ENCODE results near the gene SH2D6. TPM values are rescaled to one million over a fixed set of nuclear protein-coding genes. Genes with fewer than 3 reads are reported as not detected.
A peak's percentile ranks its signal among the peaks of the same experiment; 100 is the strongest.

SH2D6 gene
- 1.1 and 1.6 TPM in 2 replicates for total RNA-seq
- 0.37 TPM for total RNA-seq (2013)
- polyA plus RNA-seq: 0.27 TPM in 1 of 2 replicates, not detected in the other
- 0.34 TPM in 1 of 2 replicates, not detected in the other for polyA minus RNA-seq

- H3K27ac ChIP-seq (ENCODE audit: low read length in 2 of 2): peak within 1 kb of the TSS; percentile 84 to 85
- no peaks in the 10 kb centered on the region for H3K9me3 Mint-ChIP-seq (ENCODE audit: insufficient read depth)
- 26% methylated on average over 43 of the region's 57 CpGs for WGBS (ENCODE audit: insufficient coverage)
- H3K9me3 ChIP-seq (ENCODE audit: control extremely low read depth in 1 of 3, control insufficient read depth in 2 of 3, insufficient read depth in 1 of 3, low read length in 2 of 3): no peaks in the 10 kb centered on the region
- peaks cover 35 to 45% of the 10 kb centered on the region in 2 donors for H3K4me1 ChIP-seq (ENCODE audit: control insufficient read depth in 2 of 2, insufficient read depth in 2 of 2, low read length in 2 of 2)
- H3K27me3 Mint-ChIP-seq: no peaks in the 10 kb centered on the region
- H3K27me3 ChIP-seq (replicated peaks in 1 of 4; ENCODE audit: control extremely low read depth in 1 of 4, control insufficient read depth in 3 of 4, insufficient read depth in 4 of 4, low read length in 3 of 4): no peaks in the 10 kb centered on the region
- H3K4me3 Mint-ChIP-seq: peak within 1 kb of the TSS; percentile 100
- peak within 1 kb of the TSS; percentile 75 to 95 (median 88) for H3K4me3 ChIP-seq (ENCODE audit: control extremely low read depth in 1 of 5, extremely low read depth in 1 of 5, insufficient read depth in 1 of 5, low read depth in 2 of 5, low read length in 4 of 5)
- peak; percentile 92 for DNase-seq
- CTCF ChIA-PET: interaction anchor here (0.6 to 8.7 kb wide), 10 partner anchors 10 to 219 kb away, joined by 3 to 299 read pairs (median 13); partner anchors contain the start of genes CAPG, GGCX and TGOLN2
- H4K20me1 ChIP-seq (ENCODE audit: control insufficient read depth, insufficient read depth, low read length, poor library complexity, severe bottlenecking): no peaks in the 10 kb centered on the region
- peak; percentile 80 for ATAC-seq (ENCODE audit: low read depth)
- peaks cover 24% of the 10 kb centered on the region for H3K79me2 ChIP-seq (ENCODE audit: control insufficient read depth, insufficient read depth, low read length)
- TF ChIP-seq EZH2 (IDR thresholded peaks at IDR 0.05; ENCODE audit: borderline replicate concordance, insufficient read depth, low read depth, low read length, poor library complexity, severe bottlenecking): no peak
- no peak for TF ChIP-seq CTCF (IDR thresholded peaks at IDR 0.05)
- peak within 1 kb of the TSS; percentile 95 for H3K4me2 ChIP-seq (replicated peaks; ENCODE audit: low read depth, low read length, poor library complexity, severe bottlenecking)
- POLR2A ChIA-PET: interaction anchor here (0.9 to 5.1 kb wide), 13 partner anchors 9 to 193 kb away, joined by 3 to 27 read pairs (median 8); partner anchors contain the start of genes C2orf68, CAPG, ELMOD3 and GGCX
- peaks cover 44% of the 10 kb centered on the region for H3K4me1 Mint-ChIP-seq
- H3K9ac ChIP-seq (ENCODE audit: low read length): peak within 1 kb of the TSS; percentile 73
- H2AFZ ChIP-seq (ENCODE audit: insufficient read depth, low read depth, low read length, poor library complexity, severe bottlenecking): peak within 1 kb of the TSS; percentile 93
- peak within 1 kb of the TSS; percentile 100 for H3K27ac Mint-ChIP-seq
- H3K36me3 ChIP-seq (replicated peaks in 1 of 2; ENCODE audit: control extremely low read depth in 1 of 2, control insufficient read depth in 1 of 2, extremely low read depth in 1 of 2, insufficient read depth in 2 of 2, low read length in 1 of 2): no peaks in the 10 kb centered on the region
- intact Hi-C loops (cut with micrococcal nuclease): loop anchor here (1.0 kb wide), 2 partner anchors 8 to 177 kb away; partner anchors contain the start of genes CAPG and RNF181
Observed at GRCh38 chr2:85418132-85419008, at the start of gene SH2D6. Gene SH2D6, plus strand, starts transcription at chr2:85418714. Its CDS starts 10,752 bp downstream, at chr2:85429466.

GRCh38 chr2:85368921-85369320 is 49.6 kb upstream of the SH2D6 start:
- Histone ChIP-seq H3K4me3 (ENCODE audit: control extremely low read depth in 1 of 5, extremely low read depth in 1 of 5, insufficient read depth in 1 of 5, low read depth in 2 of 5, low read length in 4 of 5) (no peak overlapping the region), H3K79me2 (ENCODE audit: control insufficient read depth, insufficient read depth, low read length) (no peaks in the 10 kb centered on the region), H4K20me1 (ENCODE audit: control insufficient read depth, insufficient read depth, low read length, poor library complexity, severe bottlenecking) (no peaks in the 10 kb centered on the region), H3K36me3 (replicated peaks in 1 of 2; ENCODE audit: control extremely low read depth in 1 of 2, control insufficient read depth in 1 of 2, extremely low read depth in 1 of 2, insufficient read depth in 2 of 2, low read length in 1 of 2) (peaks cover 0 to 9% of the 10 kb centered on the region in 2 experiments), H3K4me2 (replicated peaks; ENCODE audit: low read depth, low read length, poor library complexity, severe bottlenecking) (no peak overlapping the region), H3K9me3 (ENCODE audit: control extremely low read depth in 1 of 3, control insufficient read depth in 2 of 3, insufficient read depth in 1 of 3, low read length in 2 of 3) (no peaks in the 10 kb centered on the region), H2AFZ (ENCODE audit: insufficient read depth, low read depth, low read length, poor library complexity, severe bottlenecking) (no peak overlapping the region), H3K27ac (ENCODE audit: low read length in 2 of 2) (no peak overlapping the region), H3K9ac (ENCODE audit: low read length) (no peak overlapping the region), H3K4me1 (ENCODE audit: control insufficient read depth in 2 of 2, insufficient read depth in 2 of 2, low read length in 2 of 2) (no peaks in the 10 kb centered on the region), H3K27me3 (replicated peaks in 1 of 4; ENCODE audit: control extremely low read depth in 1 of 4, control insufficient read depth in 3 of 4, insufficient read depth in 4 of 4, low read length in 3 of 4) (no peaks in the 10 kb centered on the region)
- no peaks in the 10 kb centered on the region for H3K9me3 Mint-ChIP-seq (ENCODE audit: insufficient read depth)
- H3K4me1 Mint-ChIP-seq: no peaks in the 10 kb centered on the region
- no peaks in the 10 kb centered on the region for H3K27me3 Mint-ChIP-seq
- no peak overlapping the region for H3K27ac Mint-ChIP-seq
- POLR2A ChIA-PET: no interaction called here
- no peak overlapping the region for H3K4me3 Mint-ChIP-seq
- TF ChIP-seq CTCF (IDR thresholded peaks at IDR 0.05) (no peak), EZH2 (IDR thresholded peaks at IDR 0.05; ENCODE audit: borderline replicate concordance, insufficient read depth, low read depth, low read length, poor library complexity, severe bottlenecking) (no peak)
- CTCF ChIA-PET: interaction anchor here (0.8 kb wide), 1 partner anchor 183 kb away, joined by 3 read pairs; no protein-coding TSS in a partner anchor
- no peak for ATAC-seq (ENCODE audit: low read depth)
- intact Hi-C loops (cut with micrococcal nuclease): no loop called here
- no peak for DNase-seq

Measured in B cell (primary cell).